GM12878 (cell line): ENCODE measurements around the gene KIAA1217. TPM values are rescaled to one million over a fixed set of nuclear protein-coding genes. Genes with fewer than 3 reads are reported as not detected.

ENCODE experiments used
- ATAC-seq: fragments of 200-7000 bp; cut with Tn5 transposase; 3 replicates; pipeline ENCODE4 v1.9.1; 2020; ENCODE audit warnings: mild to moderate bottlenecking, moderate library complexity
- BruUV-seq: library from RNA; stranded (reverse); fragments of 400-500 nt; replicated peaks from 2 replicates; lab custom pipeline; 2021; lab: Mats Ljungman, UMichigan
- CTCF ChIA-PET: fragments of 300-600 bp; sonication (Branson Sonifier 250); formaldehyde crosslinking; extraction: SDS; loops from one replicate; lab custom pipeline; 2021; ENCODE audit warnings: inconsistent platforms; lab: Yijun Ruan, JAX
- POLR2A ChIA-PET: fragments of 350-600 bp; formaldehyde crosslinking; extraction: SDS; loops from one replicate; lab custom pipeline; 2021; ENCODE audit warnings: inconsistent platforms; lab: Charles Lee
- RAD21 ChIA-PET: fragments of 300-600 bp; sonication (Branson Sonifier 250); formaldehyde crosslinking; loops from one replicate; lab custom pipeline; 2023; ENCODE audit warnings: antibody characterized with exemption; ENCODE audit not compliant: unreplicated experiment; lab: Charles Lee
- SMC1A ChIA-PET: fragments of 300-600 bp; sonication (Branson Sonifier 250); formaldehyde crosslinking; loops from one replicate; lab custom pipeline; 2023; ENCODE audit not compliant: unreplicated experiment, uncharacterized antibody; lab: Charles Lee
- DNase-seq: peaks from one replicate; pipeline ENCODE4 v3.0.0-alpha.2; 2011; ENCODE audit warnings: low read depth, low spot score
- FAIRE-seq: peaks from 3 replicates; lab custom pipeline; 2011; peaks lifted over from hg19 to GRCh38; lab: Jason Lieb, UNC
- H2AFZ ChIP-seq: 2 replicates; pipeline ENCODE4 v1.6.0; 2011; ENCODE audit warnings: low read depth, low read length, control low read depth; ENCODE audit not compliant: control insufficient read depth
- H3K27ac ChIP-seq: 2 replicates; pipeline ENCODE4 v1.5.1; 2011; ENCODE audit warnings: control low read depth; ENCODE audit not compliant: control insufficient read depth, insufficient read depth
- H3K27me3 ChIP-seq, 2 experiments: replicated peaks in 1 of 2; 2 replicates each; pipeline versions ENCODE4 v1.6.0 to v1.6.1; 2011; ENCODE audit warnings: low read length in 1 of 2; ENCODE audit not compliant: control insufficient read depth in 2 of 2, insufficient read depth in 2 of 2
- H3K36me3 ChIP-seq, 2 experiments: 2 replicates each; pipeline ENCODE4 v1.5.1; 2011; ENCODE audit warnings: low read length in 1 of 2; ENCODE audit not compliant: control insufficient read depth in 2 of 2, insufficient read depth in 2 of 2
- H3K4me1 ChIP-seq: 2 replicates; pipeline ENCODE4 v1.6.1; 2011; ENCODE audit warnings: mild to moderate bottlenecking, low read length, moderate library complexity, mixed read lengths; ENCODE audit not compliant: control insufficient read depth, insufficient read depth
- H3K4me2 ChIP-seq: 2 replicates; pipeline ENCODE4 v1.6.0; 2011; ENCODE audit warnings: control low read depth; ENCODE audit not compliant: control insufficient read depth, insufficient read depth
- H3K4me3 ChIP-seq: fragments of 200-600 bp; sonication (generic); 2 replicates; pipeline ENCODE4 v1.5.1; 2016
- H3K79me2 ChIP-seq: 2 replicates; pipeline ENCODE4 v1.6.0; 2011; ENCODE audit warnings: low read length; ENCODE audit not compliant: control insufficient read depth, insufficient read depth
- H3K9ac ChIP-seq: 2 replicates; pipeline ENCODE4 v1.8.0; 2011; ENCODE audit warnings: low read length, control low read depth, mixed read lengths; ENCODE audit not compliant: control insufficient read depth, insufficient read depth
- H3K9me3 ChIP-seq: replicated peaks from 3 replicates; pipeline ENCODE4 v1.5.1; 2011; ENCODE audit warnings: mild to moderate bottlenecking, low read length; ENCODE audit not compliant: control insufficient read depth, insufficient read depth
- H4K20me1 ChIP-seq: 2 replicates; pipeline ENCODE4 v1.6.0; 2011; ENCODE audit not compliant: control insufficient read depth, insufficient read depth
- NFIC ChIP-seq: IDR thresholded peaks from 2 replicates; pipeline ENCODE4 v1.6.1; 2012; ENCODE audit warnings: low read depth, mild to moderate bottlenecking, inconsistent platforms, low read length, moderate library complexity
- NR2C1 ChIP-seq: fragments of 450-650 bp; IDR thresholded peaks from 2 replicates; pipeline ENCODE4 v1.6.1; 2017; ENCODE audit warnings: antibody characterized with exemption, mild to moderate bottlenecking, moderate library complexity
- STAT3 ChIP-seq: IDR thresholded peaks from 2 replicates; pipeline ENCODE4 v1.6.1; 2011; ENCODE audit warnings: low read depth, low read length, improper control_type of control experiment
- TBL1XR1 ChIP-seq: IDR thresholded peaks from 2 replicates; pipeline ENCODE4 v1.6.1; 2012; ENCODE audit warnings: low read depth, low read length, improper control_type of control experiment
- WGBS: methylation state at CpG from one replicate; pipeline ENCODE4 v1.1.6; 2016; ENCODE audit warnings: low lambda C conversion rate; ENCODE audit not compliant: insufficient replicate concordance, insufficient coverage; ENCODE audit errors: missing lambda C conversion rate; 5-methylcytosine and 5-hydroxymethylcytosine counted together
- in situ Hi-C: fragments of 300-500 bp; cut with MboI; formaldehyde crosslinking; loops from 9 replicates; pipeline ENCODE4 v1.14.3; 2018; ENCODE audit warnings: mixed read lengths
- intact Hi-C: fragments of 100-400 bp; cut with micrococcal nuclease; formaldehyde crosslinking; loops from one replicate; pipeline ENCODE4 v1.14.2; 2022; ENCODE audit not compliant: unreplicated experiment
- polyA plus RNA-seq, 11 experiments: library from polyadenylated mRNA; depleted of rRNA in 4 of 11; unstranded in 6 of 11; stranded (reverse) in 5 of 11; fragments of >200 nt; fragmentation: Nextera tagmentation in 4 of 11; fragmentation: Illumina TruSeq in 1 of 11; extraction: Ambion mirVana in 4 of 11; extraction: Trizol in 1 of 11; gene quantifications; 1 replicate in 1 of 11; 2 replicates in 10 of 11; pipeline versions ENCODE4 v1.2.1 to v1.2.3, GENCODE V29; 2011 to 2016; ENCODE audit warnings: inconsistent platforms in 2 of 11, missing spikeins in 2 of 11, low read depth in 1 of 11
- total RNA-seq, 4 experiments: library from RNA; depleted of rRNA in 3 of 4; stranded (reverse); fragments of >200 nt in 3 of 4; fragmentation: Illumina TruSeq in 1 of 4; extraction: Trizol in 1 of 4; gene quantifications; 2 replicates each; pipeline versions ENCODE4 v1.2.1 to v1.2.3, GENCODE V29; 2013 to 2021
- TF ChIP-seq, protein P1 (sequence below): fragments of 450-650 bp; IDR thresholded peaks from 2 replicates; pipeline ENCODE4 v1.6.1; 2017; ENCODE audit warnings: mild to moderate bottlenecking, moderate library complexity
- TF ChIP-seq, protein P2 (sequence below): IDR thresholded peaks from 2 replicates; pipeline ENCODE4 v1.6.1; 2012; ENCODE audit warnings: improper control_type of control experiment, low read depth, low read length; ENCODE audit not compliant: insufficient replicate concordance
- TF ChIP-seq, protein P3 (sequence below): IDR thresholded peaks from 2 replicates; pipeline ENCODE4 v1.6.1; 2012; ENCODE audit warnings: mild to moderate bottlenecking, low read depth, low read length
- TF ChIP-seq, protein P4 (sequence below): fragments of 450-650 bp; IDR thresholded peaks from 2 replicates; pipeline ENCODE4 v1.6.1; 2016; ENCODE audit warnings: mild to moderate bottlenecking

KIAA1217 gene
- total and polyA plus RNA-seq, 10 of the 15 experiments (the other 5 are each of a cell fraction or from before 2014, with no cell fraction given): 0.57 to 3.8 (median 2.1) TPM

DNA sequence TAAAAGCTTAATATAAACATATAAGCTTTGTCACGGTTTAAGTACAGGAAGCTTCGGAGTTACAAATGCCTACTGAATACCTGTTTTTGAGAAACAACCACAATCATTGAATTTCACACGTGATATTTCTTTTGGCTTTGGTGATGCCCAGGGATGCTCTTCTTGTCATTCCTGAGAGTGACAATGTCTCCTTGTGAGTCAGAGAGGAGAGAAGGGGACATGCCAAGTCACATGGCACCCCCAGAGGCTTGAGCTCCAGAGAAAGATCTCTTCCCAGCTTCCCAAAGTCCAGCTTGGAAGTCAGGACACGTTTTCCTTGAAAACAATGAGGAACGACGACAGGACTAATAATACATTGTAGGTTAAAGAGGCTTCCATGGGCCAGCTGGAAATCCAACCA is 272.3 kb downstream of the KIAA1217 start:
- no peak overlapping the region for H3K27ac ChIP-seq
- DNase-seq (no peak), ATAC-seq (no peak), FAIRE-seq (no peak)
- POLR2A ChIA-PET: no interaction called here
- no peaks in the 10 kb centered on the region for H3K36me3 ChIP-seq
- BruUV-seq: no TSS peak
- H3K4me2 ChIP-seq: no peak overlapping the region
- H3K27me3 ChIP-seq: no peaks in the 10 kb centered on the region
- in situ Hi-C loops: no loop called here
- SMC1A ChIA-PET: interaction anchor here (1.0 to 1.8 kb wide), 5 partner anchors 8 to 486 kb away, joined by 3 to 9 read pairs (median 4); no protein-coding TSS in a partner anchor
- intact Hi-C loops: no loop called here
- CTCF ChIA-PET: interaction anchor here (0.7 to 1.7 kb wide), 3 partner anchors 13 to 67 kb away, joined by 3 read pairs; no protein-coding TSS in a partner anchor
- no peak overlapping the region for H3K4me3 ChIP-seq
- no peak overlapping the region for H2AFZ ChIP-seq
- H3K4me1 ChIP-seq: no peaks in the 10 kb centered on the region
- H3K9ac ChIP-seq: no peak overlapping the region
- H3K9me3 ChIP-seq: no peaks in the 10 kb centered on the region
- WGBS: 31% methylated on average over 6 of the region's 6 CpGs
- RAD21 ChIA-PET: no interaction called here
- no peaks in the 10 kb centered on the region for H4K20me1 ChIP-seq
- H3K79me2 ChIP-seq: no peaks in the 10 kb centered on the region
- TF ChIP-seq STAT3: no peak
- TF ChIP-seq, protein P1, sequence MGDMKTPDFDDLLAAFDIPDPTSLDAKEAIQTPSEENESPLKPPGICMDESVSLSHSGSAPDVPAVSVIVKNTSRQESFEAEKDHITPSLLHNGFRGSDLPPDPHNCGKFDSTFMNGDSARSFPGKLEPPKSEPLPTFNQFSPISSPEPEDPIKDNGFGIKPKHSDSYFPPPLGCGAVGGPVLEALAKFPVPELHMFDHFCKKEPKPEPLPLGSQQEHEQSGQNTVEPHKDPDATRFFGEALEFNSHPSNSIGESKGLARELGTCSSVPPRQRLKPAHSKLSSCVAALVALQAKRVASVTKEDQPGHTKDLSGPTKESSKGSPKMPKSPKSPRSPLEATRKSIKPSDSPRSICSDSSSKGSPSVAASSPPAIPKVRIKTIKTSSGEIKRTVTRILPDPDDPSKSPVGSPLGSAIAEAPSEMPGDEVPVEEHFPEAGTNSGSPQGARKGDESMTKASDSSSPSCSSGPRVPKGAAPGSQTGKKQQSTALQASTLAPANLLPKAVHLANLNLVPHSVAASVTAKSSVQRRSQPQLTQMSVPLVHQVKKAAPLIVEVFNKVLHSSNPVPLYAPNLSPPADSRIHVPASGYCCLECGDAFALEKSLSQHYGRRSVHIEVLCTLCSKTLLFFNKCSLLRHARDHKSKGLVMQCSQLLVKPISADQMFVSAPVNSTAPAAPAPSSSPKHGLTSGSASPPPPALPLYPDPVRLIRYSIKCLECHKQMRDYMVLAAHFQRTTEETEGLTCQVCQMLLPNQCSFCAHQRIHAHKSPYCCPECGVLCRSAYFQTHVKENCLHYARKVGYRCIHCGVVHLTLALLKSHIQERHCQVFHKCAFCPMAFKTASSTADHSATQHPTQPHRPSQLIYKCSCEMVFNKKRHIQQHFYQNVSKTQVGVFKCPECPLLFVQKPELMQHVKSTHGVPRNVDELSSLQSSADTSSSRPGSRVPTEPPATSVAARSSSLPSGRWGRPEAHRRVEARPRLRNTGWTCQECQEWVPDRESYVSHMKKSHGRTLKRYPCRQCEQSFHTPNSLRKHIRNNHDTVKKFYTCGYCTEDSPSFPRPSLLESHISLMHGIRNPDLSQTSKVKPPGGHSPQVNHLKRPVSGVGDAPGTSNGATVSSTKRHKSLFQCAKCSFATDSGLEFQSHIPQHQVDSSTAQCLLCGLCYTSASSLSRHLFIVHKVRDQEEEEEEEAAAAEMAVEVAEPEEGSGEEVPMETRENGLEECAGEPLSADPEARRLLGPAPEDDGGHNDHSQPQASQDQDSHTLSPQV: no peak
- TF ChIP-seq, protein P2, sequence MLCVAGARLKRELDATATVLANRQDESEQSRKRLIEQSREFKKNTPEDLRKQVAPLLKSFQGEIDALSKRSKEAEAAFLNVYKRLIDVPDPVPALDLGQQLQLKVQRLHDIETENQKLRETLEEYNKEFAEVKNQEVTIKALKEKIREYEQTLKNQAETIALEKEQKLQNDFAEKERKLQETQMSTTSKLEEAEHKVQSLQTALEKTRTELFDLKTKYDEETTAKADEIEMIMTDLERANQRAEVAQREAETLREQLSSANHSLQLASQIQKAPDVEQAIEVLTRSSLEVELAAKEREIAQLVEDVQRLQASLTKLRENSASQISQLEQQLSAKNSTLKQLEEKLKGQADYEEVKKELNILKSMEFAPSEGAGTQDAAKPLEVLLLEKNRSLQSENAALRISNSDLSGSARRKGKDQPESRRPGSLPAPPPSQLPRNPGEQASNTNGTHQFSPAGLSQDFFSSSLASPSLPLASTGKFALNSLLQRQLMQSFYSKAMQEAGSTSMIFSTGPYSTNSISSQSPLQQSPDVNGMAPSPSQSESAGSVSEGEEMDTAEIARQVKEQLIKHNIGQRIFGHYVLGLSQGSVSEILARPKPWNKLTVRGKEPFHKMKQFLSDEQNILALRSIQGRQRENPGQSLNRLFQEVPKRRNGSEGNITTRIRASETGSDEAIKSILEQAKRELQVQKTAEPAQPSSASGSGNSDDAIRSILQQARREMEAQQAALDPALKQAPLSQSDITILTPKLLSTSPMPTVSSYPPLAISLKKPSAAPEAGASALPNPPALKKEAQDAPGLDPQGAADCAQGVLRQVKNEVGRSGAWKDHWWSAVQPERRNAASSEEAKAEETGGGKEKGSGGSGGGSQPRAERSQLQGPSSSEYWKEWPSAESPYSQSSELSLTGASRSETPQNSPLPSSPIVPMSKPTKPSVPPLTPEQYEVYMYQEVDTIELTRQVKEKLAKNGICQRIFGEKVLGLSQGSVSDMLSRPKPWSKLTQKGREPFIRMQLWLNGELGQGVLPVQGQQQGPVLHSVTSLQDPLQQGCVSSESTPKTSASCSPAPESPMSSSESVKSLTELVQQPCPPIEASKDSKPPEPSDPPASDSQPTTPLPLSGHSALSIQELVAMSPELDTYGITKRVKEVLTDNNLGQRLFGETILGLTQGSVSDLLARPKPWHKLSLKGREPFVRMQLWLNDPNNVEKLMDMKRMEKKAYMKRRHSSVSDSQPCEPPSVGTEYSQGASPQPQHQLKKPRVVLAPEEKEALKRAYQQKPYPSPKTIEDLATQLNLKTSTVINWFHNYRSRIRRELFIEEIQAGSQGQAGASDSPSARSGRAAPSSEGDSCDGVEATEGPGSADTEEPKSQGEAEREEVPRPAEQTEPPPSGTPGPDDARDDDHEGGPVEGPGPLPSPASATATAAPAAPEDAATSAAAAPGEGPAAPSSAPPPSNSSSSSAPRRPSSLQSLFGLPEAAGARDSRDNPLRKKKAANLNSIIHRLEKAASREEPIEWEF: no peak
- TF ChIP-seq NFIC: no peak
- TF ChIP-seq TBL1XR1: no peak
- TF ChIP-seq, protein P3, sequence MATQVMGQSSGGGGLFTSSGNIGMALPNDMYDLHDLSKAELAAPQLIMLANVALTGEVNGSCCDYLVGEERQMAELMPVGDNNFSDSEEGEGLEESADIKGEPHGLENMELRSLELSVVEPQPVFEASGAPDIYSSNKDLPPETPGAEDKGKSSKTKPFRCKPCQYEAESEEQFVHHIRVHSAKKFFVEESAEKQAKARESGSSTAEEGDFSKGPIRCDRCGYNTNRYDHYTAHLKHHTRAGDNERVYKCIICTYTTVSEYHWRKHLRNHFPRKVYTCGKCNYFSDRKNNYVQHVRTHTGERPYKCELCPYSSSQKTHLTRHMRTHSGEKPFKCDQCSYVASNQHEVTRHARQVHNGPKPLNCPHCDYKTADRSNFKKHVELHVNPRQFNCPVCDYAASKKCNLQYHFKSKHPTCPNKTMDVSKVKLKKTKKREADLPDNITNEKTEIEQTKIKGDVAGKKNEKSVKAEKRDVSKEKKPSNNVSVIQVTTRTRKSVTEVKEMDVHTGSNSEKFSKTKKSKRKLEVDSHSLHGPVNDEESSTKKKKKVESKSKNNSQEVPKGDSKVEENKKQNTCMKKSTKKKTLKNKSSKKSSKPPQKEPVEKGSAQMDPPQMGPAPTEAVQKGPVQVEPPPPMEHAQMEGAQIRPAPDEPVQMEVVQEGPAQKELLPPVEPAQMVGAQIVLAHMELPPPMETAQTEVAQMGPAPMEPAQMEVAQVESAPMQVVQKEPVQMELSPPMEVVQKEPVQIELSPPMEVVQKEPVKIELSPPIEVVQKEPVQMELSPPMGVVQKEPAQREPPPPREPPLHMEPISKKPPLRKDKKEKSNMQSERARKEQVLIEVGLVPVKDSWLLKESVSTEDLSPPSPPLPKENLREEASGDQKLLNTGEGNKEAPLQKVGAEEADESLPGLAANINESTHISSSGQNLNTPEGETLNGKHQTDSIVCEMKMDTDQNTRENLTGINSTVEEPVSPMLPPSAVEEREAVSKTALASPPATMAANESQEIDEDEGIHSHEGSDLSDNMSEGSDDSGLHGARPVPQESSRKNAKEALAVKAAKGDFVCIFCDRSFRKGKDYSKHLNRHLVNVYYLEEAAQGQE: no peak
- TF ChIP-seq, protein P4, sequence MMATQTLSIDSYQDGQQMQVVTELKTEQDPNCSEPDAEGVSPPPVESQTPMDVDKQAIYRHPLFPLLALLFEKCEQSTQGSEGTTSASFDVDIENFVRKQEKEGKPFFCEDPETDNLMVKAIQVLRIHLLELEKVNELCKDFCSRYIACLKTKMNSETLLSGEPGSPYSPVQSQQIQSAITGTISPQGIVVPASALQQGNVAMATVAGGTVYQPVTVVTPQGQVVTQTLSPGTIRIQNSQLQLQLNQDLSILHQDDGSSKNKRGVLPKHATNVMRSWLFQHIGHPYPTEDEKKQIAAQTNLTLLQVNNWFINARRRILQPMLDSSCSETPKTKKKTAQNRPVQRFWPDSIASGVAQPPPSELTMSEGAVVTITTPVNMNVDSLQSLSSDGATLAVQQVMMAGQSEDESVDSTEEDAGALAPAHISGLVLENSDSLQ: no peak
- TF ChIP-seq NR2C1: no peak
